Liver (tissue), 3 donors: Measurements from ENCODE around the gene ITGA4.

Source experiments
- CTCF ChIP-seq: fragments of 150-350 bp; IDR thresholded peaks from 2 replicates; pipeline ENCODE4 v1.5.1; 2017; ENCODE audit warnings: improper control_type of control experiment, low read depth, low read length; ENCODE audit not compliant: missing input control
- GABPA ChIP-seq, 2 donors: IDR thresholded peaks in 1 of 2; conservative IDR thresholded peaks in 1 of 2; 2 replicates each; pipeline ENCODE4 v1.6.1; 2016; ENCODE audit warnings: antibody characterized with exemption in 2 of 2, mild to moderate bottlenecking in 1 of 2, moderate library complexity in 1 of 2
- SP1 ChIP-seq: IDR thresholded peaks from 2 replicates; pipeline ENCODE4 v1.6.1; 2018; ENCODE audit warnings: antibody characterized with exemption, mild to moderate bottlenecking
- donor health status: healthy.
- donor health status: healthy.

- TF ChIP-seq CTCF (no peak), SP1 (no peak), GABPA (IDR thresholded peaks at IDR 0.05 in 1 of 2, conservative IDR thresholded peaks at IDR 0.05 in 1 of 2) (no peak)
These were observed 8.6 kb downstream of the ITGA4 start for GRCh38 chr2:181465676-181466375.
